HL-60 (cell line): ENCODE measurements around the gene SSBP1.
A peak's percentile ranks its signal among the peaks of the same experiment; 100 is the strongest.

ENCODE experiments used
- DNase-seq, 2 experiments: peaks; one replicate each; pipeline ENCODE4 v3.0.0-alpha.2; 2010 to 2020; ENCODE audit warnings: low read depth in 1 of 2, low spot score in 1 of 2
- H3K27ac ChIP-seq: fragments of 250-450 bp; sonication (Bioruptor Pico); replicated peaks from 2 replicates; pipeline ENCODE4 v1.5.1; 2020; ENCODE audit warnings: mild to moderate bottlenecking, moderate library complexity
- H3K27me3 ChIP-seq: fragments of 250-450 bp; sonication (Bioruptor Pico); 2 replicates; pipeline ENCODE4 v1.5.1; 2021; ENCODE audit warnings: mild to moderate bottlenecking, moderate library complexity; ENCODE audit not compliant: insufficient read depth, poor library complexity, severe bottlenecking
- H3K4me3 ChIP-seq: replicated peaks from 2 replicates; pipeline ENCODE4 v1.5.1; 2011; ENCODE audit warnings: mild to moderate bottlenecking, control low read depth, low read length; ENCODE audit not compliant: insufficient read depth
- CTCF ChIP-seq: IDR thresholded peaks from one replicate; pipeline ENCODE4 v1.5.1; 2011; ENCODE audit warnings: low read length, control low read depth, inconsistent platforms; ENCODE audit not compliant: insufficient read depth
- GABPA ChIP-seq: IDR thresholded peaks from 2 replicates; pipeline ENCODE4 v1.6.1; 2012; ENCODE audit warnings: low read depth
- POLR2AphosphoS5 ChIP-seq: IDR thresholded peaks from 2 replicates; pipeline ENCODE4 v1.6.1; 2012; ENCODE audit warnings: low read depth
- SPI1 ChIP-seq: IDR thresholded peaks from 2 replicates; pipeline ENCODE4 v1.6.1; 2012; ENCODE audit warnings: low read depth, mild to moderate bottlenecking, borderline replicate concordance
- TF ChIP-seq, protein P1 (sequence below): IDR thresholded peaks from 2 replicates; pipeline ENCODE4 v1.6.1; 2012; ENCODE audit warnings: low read depth; ENCODE audit not compliant: insufficient replicate concordance

SSBP1 gene

GRCh38 chr7:141691961-141692360 is 46.2 kb upstream of the SSBP1 start:
- no peak for DNase-seq
- TF ChIP-seq, protein P1, sequence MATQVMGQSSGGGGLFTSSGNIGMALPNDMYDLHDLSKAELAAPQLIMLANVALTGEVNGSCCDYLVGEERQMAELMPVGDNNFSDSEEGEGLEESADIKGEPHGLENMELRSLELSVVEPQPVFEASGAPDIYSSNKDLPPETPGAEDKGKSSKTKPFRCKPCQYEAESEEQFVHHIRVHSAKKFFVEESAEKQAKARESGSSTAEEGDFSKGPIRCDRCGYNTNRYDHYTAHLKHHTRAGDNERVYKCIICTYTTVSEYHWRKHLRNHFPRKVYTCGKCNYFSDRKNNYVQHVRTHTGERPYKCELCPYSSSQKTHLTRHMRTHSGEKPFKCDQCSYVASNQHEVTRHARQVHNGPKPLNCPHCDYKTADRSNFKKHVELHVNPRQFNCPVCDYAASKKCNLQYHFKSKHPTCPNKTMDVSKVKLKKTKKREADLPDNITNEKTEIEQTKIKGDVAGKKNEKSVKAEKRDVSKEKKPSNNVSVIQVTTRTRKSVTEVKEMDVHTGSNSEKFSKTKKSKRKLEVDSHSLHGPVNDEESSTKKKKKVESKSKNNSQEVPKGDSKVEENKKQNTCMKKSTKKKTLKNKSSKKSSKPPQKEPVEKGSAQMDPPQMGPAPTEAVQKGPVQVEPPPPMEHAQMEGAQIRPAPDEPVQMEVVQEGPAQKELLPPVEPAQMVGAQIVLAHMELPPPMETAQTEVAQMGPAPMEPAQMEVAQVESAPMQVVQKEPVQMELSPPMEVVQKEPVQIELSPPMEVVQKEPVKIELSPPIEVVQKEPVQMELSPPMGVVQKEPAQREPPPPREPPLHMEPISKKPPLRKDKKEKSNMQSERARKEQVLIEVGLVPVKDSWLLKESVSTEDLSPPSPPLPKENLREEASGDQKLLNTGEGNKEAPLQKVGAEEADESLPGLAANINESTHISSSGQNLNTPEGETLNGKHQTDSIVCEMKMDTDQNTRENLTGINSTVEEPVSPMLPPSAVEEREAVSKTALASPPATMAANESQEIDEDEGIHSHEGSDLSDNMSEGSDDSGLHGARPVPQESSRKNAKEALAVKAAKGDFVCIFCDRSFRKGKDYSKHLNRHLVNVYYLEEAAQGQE = no peak
- TF ChIP-seq SPI1 = no peak
- no peak for TF ChIP-seq POLR2AphosphoS5
- TF ChIP-seq CTCF = no peak
- no peak for TF ChIP-seq GABPA
- no peaks in the 10 kb centered on the region for H3K27me3 ChIP-seq
- no peak overlapping the region for H3K4me3 ChIP-seq
- no peak overlapping the region for H3K27ac ChIP-seq

GRCh38 chr7:141693082-141693481 is 45.1 kb upstream of the SSBP1 start:
- TF ChIP-seq CTCF = no peak
- TF ChIP-seq GABPA = no peak
- no peak for TF ChIP-seq POLR2AphosphoS5
- TF ChIP-seq SPI1 = no peak
- TF ChIP-seq, protein P1 = no peak
- Histone ChIP-seq H3K4me3 (no peak overlapping the region), H3K27me3 (no peaks in the 10 kb centered on the region), H3K27ac (no peak overlapping the region)
- no peak for DNase-seq

DNA sequence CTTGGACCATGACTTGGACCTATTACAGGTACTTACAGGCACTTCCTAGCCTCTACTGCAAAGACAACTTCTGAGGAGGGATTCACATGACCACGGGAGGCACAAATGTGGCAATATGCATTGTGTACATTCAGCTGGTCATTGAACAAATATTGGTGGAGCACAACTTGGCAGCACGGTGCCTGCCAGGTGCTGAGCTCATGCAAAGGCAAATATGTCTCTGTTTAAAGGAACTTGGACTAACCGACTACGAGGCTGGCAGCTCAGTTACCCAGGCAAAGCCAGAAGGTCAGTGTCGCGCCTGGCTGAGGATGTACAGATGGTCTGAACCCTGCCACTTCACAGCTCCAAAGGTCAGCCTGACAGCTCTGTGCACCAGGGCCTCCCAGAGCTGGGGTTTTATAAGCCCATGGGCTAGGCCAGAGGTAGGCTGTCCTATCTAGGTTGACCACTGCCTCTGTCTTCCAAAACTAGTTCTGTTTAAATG is 42.3 kb upstream of the SSBP1 start:
- TF ChIP-seq, protein P1 = no peak
- no peak for DNase-seq
- no peak overlapping the region for H3K4me3 ChIP-seq
- no peaks in the 10 kb centered on the region for H3K27me3 ChIP-seq
- no peak overlapping the region for H3K27ac ChIP-seq

GRCh38 chr7:141696348-141696747 is 41.8 kb upstream of the SSBP1 start:
- H3K27me3 ChIP-seq = no peaks in the 10 kb centered on the region
- no peak overlapping the region for H3K4me3 ChIP-seq
- no peak for TF ChIP-seq POLR2AphosphoS5
- TF ChIP-seq CTCF = no peak
- TF ChIP-seq, protein P1 = no peak
- peak; percentile 64; the same call in 1 of the 2 replicates for TF ChIP-seq SPI1
- TF ChIP-seq GABPA = no peak
- DNase-seq = no peak
- H3K27ac ChIP-seq = no peak overlapping the region
